ENCODE results near the gene DNAI4. TPM values are rescaled to one million over a fixed set of nuclear protein-coding genes. Genes with fewer than 3 reads are reported as not detected.

The DNAI4 gene
- polyA plus RNA-seq, 1 of the 3 experiments (the other 2 are of a cell fraction), result 1.3 TPM

- no peak overlapping the region for H3K4me2 ChIP-seq
- no peak for DNase-seq
Measured at GRCh38 chr1:66831529-66832239, 93.0 kb downstream of the DNAI4 start.

More at GRCh38 chr1:66831529-66832239, 93.0 kb downstream of the DNAI4 start:
- ChIA-PET CTCF (no interaction called here), POLR2A (no interaction called here)
- H3K79me2 ChIP-seq (ENCODE audit: insufficient read depth), result no peaks in the 10 kb centered on the region
- H3K4me1 ChIP-seq (ENCODE audit: control insufficient read depth in 1 of 2, insufficient read depth in 2 of 2, low read depth in 1 of 2, low read length in 1 of 2), result no peaks in the 10 kb centered on the region
- 64% methylated on average over 3 of the region's 3 CpGs for WGBS (ENCODE audit: low lambda C conversion rate)
- H4K20me1 ChIP-seq (ENCODE audit: insufficient read depth), result no peaks in the 10 kb centered on the region
- no peaks in the 10 kb centered on the region for H3K9me3 ChIP-seq
- H3K9ac ChIP-seq, result no peak overlapping the region
- no peak overlapping the region for H2AFZ ChIP-seq (ENCODE audit: low read depth)
- no peaks in the 10 kb centered on the region for H3K36me3 ChIP-seq (replicated peaks in 1 of 2; ENCODE audit: control insufficient read depth in 1 of 2, insufficient read depth in 2 of 2, low read length in 1 of 2)
- 0 out of 2 replicates have a peak, but pooled peaks cover 4% of the 10 kb centered on the region for H3K9me2 ChIP-seq
- H3F3A ChIP-seq (replicated peaks; ENCODE audit: insufficient read depth), result no peaks in the 10 kb centered on the region
- H3K27me3 ChIP-seq (ENCODE audit: insufficient read depth), result no peaks in the 10 kb centered on the region
- TF ChIP-seq FOSL2 (IDR thresholded peaks at IDR 0.05; ENCODE audit: borderline replicate concordance, low read depth) (no peak), TEAD4 (IDR thresholded peaks at IDR 0.05; ENCODE audit: borderline replicate concordance, insufficient read depth) (no peak), ELF1 (IDR thresholded peaks at IDR 0.05) (no peak), NRF1 (IDR thresholded peaks at IDR 0.05; ENCODE audit: low read depth, low read length) (no peak), GABPA (IDR thresholded peaks at IDR 0.05; ENCODE audit: low read depth) (no peak), REST (IDR thresholded peaks at IDR 0.05; ENCODE audit: low read depth, low read length) (no peak), FOXJ3 (CRISPR knock-in tag; IDR thresholded peaks at IDR 0.05) (no peak), RCOR1 (IDR thresholded peaks at IDR 0.05; ENCODE audit: low read length) (no peak), POLR2AphosphoS5 (IDR thresholded peaks at IDR 0.05; ENCODE audit: low read depth, low read length) (no peak), FOXM1 (IDR thresholded peaks at IDR 0.05; ENCODE audit: low read depth) (no peak)
- TF ChIP-seq, protein P1, sequence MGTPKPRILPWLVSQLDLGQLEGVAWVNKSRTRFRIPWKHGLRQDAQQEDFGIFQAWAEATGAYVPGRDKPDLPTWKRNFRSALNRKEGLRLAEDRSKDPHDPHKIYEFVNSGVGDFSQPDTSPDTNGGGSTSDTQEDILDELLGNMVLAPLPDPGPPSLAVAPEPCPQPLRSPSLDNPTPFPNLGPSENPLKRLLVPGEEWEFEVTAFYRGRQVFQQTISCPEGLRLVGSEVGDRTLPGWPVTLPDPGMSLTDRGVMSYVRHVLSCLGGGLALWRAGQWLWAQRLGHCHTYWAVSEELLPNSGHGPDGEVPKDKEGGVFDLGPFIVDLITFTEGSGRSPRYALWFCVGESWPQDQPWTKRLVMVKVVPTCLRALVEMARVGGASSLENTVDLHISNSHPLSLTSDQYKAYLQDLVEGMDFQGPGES (IDR thresholded peaks at IDR 0.05; ENCODE audit: low read depth, low read length), result no peak
- no peak overlapping the region for H3K27ac ChIP-seq (ENCODE audit: low read depth in 2 of 2, low read length in 1 of 2)
- H3K4me3 ChIP-seq (ENCODE audit: low read depth in 2 of 2, low read length in 1 of 2), result no peak overlapping the region
